H1 (cell line): Measurements from ENCODE around the gene TMCC1.

Experiments used
- CREB1 ChIP-seq: IDR thresholded peaks from 2 replicates; pipeline ENCODE4 v1.6.1; 2012; ENCODE audit warnings: inconsistent platforms
- EP300 ChIP-seq, 2 experiments: IDR thresholded peaks; 1 replicate in 1 of 2; 2 replicates in 1 of 2; pipeline ENCODE4 v1.6.1; 2011 to 2012; ENCODE audit warnings: low read depth in 2 of 2, low read length in 2 of 2, mild to moderate bottlenecking in 2 of 2, borderline replicate concordance in 1 of 2, inconsistent platforms in 1 of 2, moderate library complexity in 1 of 2
- HDAC6 ChIP-seq: IDR thresholded peaks from one replicate; pipeline ENCODE4 v1.7.1; 2012; ENCODE audit warnings: low read depth, mild to moderate bottlenecking, inconsistent platforms, low read length, moderate library complexity
- JUN ChIP-seq: IDR thresholded peaks from 2 replicates; pipeline ENCODE4 v1.6.1; 2011; ENCODE audit warnings: low read depth, mild to moderate bottlenecking, improper control_type of control experiment, low read length
- PHF8 ChIP-seq: fragments of 200-600 bp; sonication (generic); conservative IDR thresholded peaks from 2 replicates; pipeline ENCODE4 v1.7.1; 2012; ENCODE audit warnings: low read depth, mild to moderate bottlenecking, inconsistent platforms, low read length, moderate library complexity
- RAD21 ChIP-seq, 2 experiments: IDR thresholded peaks in 1 of 2; conservative IDR thresholded peaks in 1 of 2; 2 replicates each; pipeline ENCODE4 v1.6.1; 2011; ENCODE audit warnings: low read depth in 2 of 2, low read length in 2 of 2, improper control_type of control experiment in 1 of 2, inconsistent platforms in 1 of 2, mild to moderate bottlenecking in 1 of 2, moderate library complexity in 1 of 2
- SIX5 ChIP-seq: IDR thresholded peaks from 2 replicates; pipeline ENCODE4 v1.6.1; 2011; ENCODE audit warnings: mild to moderate bottlenecking, low read depth, low read length
- SUZ12 ChIP-seq: fragments of 200-600 bp; sonication (generic); IDR thresholded peaks from 2 replicates; pipeline ENCODE4 v1.6.1; 2012; ENCODE audit warnings: mild to moderate bottlenecking, inconsistent platforms, low read length, moderate library complexity, mixed read lengths
- YY1 ChIP-seq: IDR thresholded peaks from 2 replicates; pipeline ENCODE4 v1.6.1; 2011; ENCODE audit warnings: low read depth, mild to moderate bottlenecking, low read length
- ZNF274 ChIP-seq: IDR thresholded peaks from 2 replicates; pipeline ENCODE4 v1.7.0; 2012; ENCODE audit warnings: low read length, borderline replicate concordance; ENCODE audit errors: extremely low read depth
- TF ChIP-seq, protein P1 (sequence below), 3 experiments: IDR thresholded peaks; 1 replicate in 2 of 3; 2 replicates in 1 of 3; pipeline versions ENCODE4 v1.5.1 to v1.6.1; 2011; ENCODE audit warnings: low read length in 3 of 3, mild to moderate bottlenecking in 3 of 3, inconsistent platforms in 2 of 3, low read depth in 1 of 3, moderate library complexity in 1 of 3; ENCODE audit not compliant: insufficient read depth in 1 of 3; ENCODE audit errors: control extremely low read depth in 1 of 3
- TF ChIP-seq, protein P2 (sequence below): IDR thresholded peaks from 2 replicates; pipeline ENCODE4 v1.6.1; 2011; ENCODE audit warnings: low read length, improper control_type of control experiment

DNA sequence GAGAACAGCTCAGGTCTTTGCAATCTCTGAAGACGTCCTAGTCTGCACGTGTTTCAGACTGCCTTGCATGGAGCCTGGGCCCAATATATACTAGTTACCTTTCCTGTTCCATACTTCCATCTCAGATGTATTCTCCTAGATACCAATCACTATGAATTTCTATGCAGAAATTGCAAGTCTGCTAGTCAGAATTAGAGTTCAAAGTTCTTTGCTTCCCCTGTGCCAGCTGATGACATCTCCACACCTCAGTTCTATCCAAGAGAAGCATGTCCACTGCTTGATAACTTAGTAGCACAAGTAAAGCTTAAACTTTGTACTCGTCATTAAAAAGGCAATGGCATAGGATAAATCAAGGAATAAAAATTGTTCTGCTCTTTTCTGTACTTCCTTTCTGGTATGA, 153.4 kb downstream of the TMCC1 start:
- no peak for TF ChIP-seq JUN
- TF ChIP-seq, protein P1, sequence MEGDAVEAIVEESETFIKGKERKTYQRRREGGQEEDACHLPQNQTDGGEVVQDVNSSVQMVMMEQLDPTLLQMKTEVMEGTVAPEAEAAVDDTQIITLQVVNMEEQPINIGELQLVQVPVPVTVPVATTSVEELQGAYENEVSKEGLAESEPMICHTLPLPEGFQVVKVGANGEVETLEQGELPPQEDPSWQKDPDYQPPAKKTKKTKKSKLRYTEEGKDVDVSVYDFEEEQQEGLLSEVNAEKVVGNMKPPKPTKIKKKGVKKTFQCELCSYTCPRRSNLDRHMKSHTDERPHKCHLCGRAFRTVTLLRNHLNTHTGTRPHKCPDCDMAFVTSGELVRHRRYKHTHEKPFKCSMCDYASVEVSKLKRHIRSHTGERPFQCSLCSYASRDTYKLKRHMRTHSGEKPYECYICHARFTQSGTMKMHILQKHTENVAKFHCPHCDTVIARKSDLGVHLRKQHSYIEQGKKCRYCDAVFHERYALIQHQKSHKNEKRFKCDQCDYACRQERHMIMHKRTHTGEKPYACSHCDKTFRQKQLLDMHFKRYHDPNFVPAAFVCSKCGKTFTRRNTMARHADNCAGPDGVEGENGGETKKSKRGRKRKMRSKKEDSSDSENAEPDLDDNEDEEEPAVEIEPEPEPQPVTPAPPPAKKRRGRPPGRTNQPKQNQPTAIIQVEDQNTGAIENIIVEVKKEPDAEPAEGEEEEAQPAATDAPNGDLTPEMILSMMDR (IDR thresholded peaks at IDR 0.05; ENCODE audit: control extremely low read depth in 1 of 3, insufficient read depth in 1 of 3, low read depth in 1 of 3, low read length in 3 of 3) = no peak
- no peak for TF ChIP-seq ZNF274
- no peak for TF ChIP-seq HDAC6
- no peak for TF ChIP-seq EP300 (IDR thresholded peaks at IDR 0.05; ENCODE audit: borderline replicate concordance in 1 of 2, low read depth in 2 of 2, low read length in 2 of 2)
- TF ChIP-seq, protein P2, sequence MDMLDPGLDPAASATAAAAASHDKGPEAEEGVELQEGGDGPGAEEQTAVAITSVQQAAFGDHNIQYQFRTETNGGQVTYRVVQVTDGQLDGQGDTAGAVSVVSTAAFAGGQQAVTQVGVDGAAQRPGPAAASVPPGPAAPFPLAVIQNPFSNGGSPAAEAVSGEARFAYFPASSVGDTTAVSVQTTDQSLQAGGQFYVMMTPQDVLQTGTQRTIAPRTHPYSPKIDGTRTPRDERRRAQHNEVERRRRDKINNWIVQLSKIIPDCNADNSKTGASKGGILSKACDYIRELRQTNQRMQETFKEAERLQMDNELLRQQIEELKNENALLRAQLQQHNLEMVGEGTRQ = no peak
- no peak for TF ChIP-seq RAD21 (IDR thresholded peaks at IDR 0.05 in 1 of 2, conservative IDR thresholded peaks at IDR 0.05 in 1 of 2; ENCODE audit: low read depth in 2 of 2, low read length in 2 of 2)
- no peak for TF ChIP-seq SIX5
- no peak for TF ChIP-seq YY1
- TF ChIP-seq SUZ12 = no peak
- no peak for TF ChIP-seq PHF8
- TF ChIP-seq CREB1 = no peak
